Large intestine (tissue), 3 donors: ENCODE measurements around the gene JMJD8. TPM values are rescaled to one million over a fixed set of nuclear protein-coding genes. Genes with fewer than 3 reads are reported as not detected.
"Not testable (repeated sequence)": the region's sequence is repeated elsewhere in the genome, so short reads cannot be mapped to it uniquely, and the experiment has no call there.

Experiments used
- DNase-seq, 2 donors: peaks; one replicate each; pipeline versions ENCODE4 v3.0.0 to v3.0.0-alpha.2; 2013
- H3K27ac ChIP-seq: one replicate; pipeline ENCODE4 v1.5.1; 2013; ENCODE audit warnings: low read length
- H3K27me3 ChIP-seq: 2 replicates; pipeline ENCODE4 v1.6.1; 2013; ENCODE audit warnings: low read length; ENCODE audit not compliant: control insufficient read depth, insufficient read depth
- H3K36me3 ChIP-seq: 2 replicates; pipeline ENCODE4 v1.6.1; 2013; ENCODE audit warnings: low read length; ENCODE audit not compliant: control insufficient read depth, insufficient read depth
- H3K4me1 ChIP-seq: one replicate; pipeline ENCODE4 v1.6.1; 2013; ENCODE audit warnings: low read length; ENCODE audit not compliant: control insufficient read depth, insufficient read depth
- H3K4me3 ChIP-seq: one replicate; pipeline ENCODE4 v1.5.1; 2013; ENCODE audit warnings: low read length
- H3K9me3 ChIP-seq: one replicate; pipeline ENCODE4 v1.6.1; 2013; ENCODE audit warnings: mild to moderate bottlenecking, low read depth, low read length, moderate library complexity; ENCODE audit not compliant: control insufficient read depth
- WGBS: methylation state at CpG from one replicate; pipeline ENCODE4 v1.1.5; 2013; ENCODE audit warnings: low lambda C conversion rate; ENCODE audit not compliant: insufficient coverage; 5-methylcytosine and 5-hydroxymethylcytosine counted together
- polyA plus RNA-seq: library from polyadenylated mRNA; unstranded; fragments of 120-200 nt; gene quantifications from one replicate; pipeline ENCODE4 v1.2.1, GENCODE V29; 2013

JMJD8 gene
- polyA plus RNA-seq, 1 donor, result 38.9 TPM

- DNase-seq, result no peak
- Histone ChIP-seq H3K9me3 (peaks cover 11% of the 10 kb centered on the region), H3K4me3 (no peak overlapping the region), H3K27me3 (peaks cover 40% of the 10 kb centered on the region), H3K4me1 (peaks cover 24% of the 10 kb centered on the region), H3K36me3 (no peaks in the 10 kb centered on the region), H3K27ac (no peak overlapping the region)
- no CpG with 5 or more reads among the region's 74 CpGs for WGBS
These were observed 31.5 kb upstream of the JMJD8 start for GRCh38 chr16:715477-716199.

GRCh38 chr16:714558-715476 is 30.7 kb upstream of the JMJD8 start, which contains the start of gene METRN:
Gene METRN, plus strand, starts transcription at chr16:715118. Its CDS starts 172 bp downstream, at chr16:715290.
- H3K4me3 ChIP-seq, result no peak within 1 kb of the TSS
- peak; percentile 78 to 87 for DNase-seq
- no peak within 1 kb of the TSS for H3K27ac ChIP-seq
- peaks cover 18% of the 10 kb centered on the region for H3K4me1 ChIP-seq
- H3K36me3 ChIP-seq, result no peaks in the 10 kb centered on the region
- WGBS, result no CpG with 5 or more reads among the region's 108 CpGs
- H3K9me3 ChIP-seq, result peaks cover 10% of the 10 kb centered on the region
- H3K27me3 ChIP-seq, result peaks cover 49% of the 10 kb centered on the region

GRCh38 chr16:714079-714478 is 29.9 kb upstream of the JMJD8 start:
- no peaks in the 10 kb centered on the region for H3K36me3 ChIP-seq
- WGBS, result no CpG with 5 or more reads among the region's 11 CpGs
- DNase-seq, result no peak
- no peak overlapping the region for H3K27ac ChIP-seq
- peaks cover 14% of the 10 kb centered on the region for H3K4me1 ChIP-seq
- no peak overlapping the region for H3K4me3 ChIP-seq
- H3K9me3 ChIP-seq, result peaks cover 10% of the 10 kb centered on the region
- H3K27me3 ChIP-seq, result peaks cover 56% of the 10 kb centered on the region

- peaks cover 69% of the 10 kb centered on the region for H3K27me3 ChIP-seq
- H3K9me3 ChIP-seq, result not testable (repeated sequence)
These were observed 28.7 kb upstream of the JMJD8 start for GRCh38 chr16:712740-713250.

GRCh38 chr16:711548-712320 is 27.6 kb upstream of the JMJD8 start:
- Histone ChIP-seq H3K36me3 (no peaks in the 10 kb centered on the region), H3K4me1 (peaks cover 6% of the 10 kb centered on the region), H3K27ac (no peak overlapping the region), H3K4me3 (no peak overlapping the region), H3K9me3 (peaks cover 5% of the 10 kb centered on the region), H3K27me3 (peaks cover 75% of the 10 kb centered on the region)
- WGBS, result 0% methylated on average over 1 of the region's 25 CpGs
- peak; percentile 48 to 56 for DNase-seq

More at GRCh38 chr16:712740-713250, 28.7 kb upstream of the JMJD8 start:
- not testable (repeated sequence) for H3K36me3 ChIP-seq, H3K4me3 ChIP-seq, DNase-seq, H3K4me1 ChIP-seq, H3K27ac ChIP-seq
- no CpG with 5 or more reads among the region's 13 CpGs for WGBS

- peaks cover 75% of the 10 kb centered on the region for H3K27me3 ChIP-seq
- peak overlapping the region; percentile 45 for H3K27ac ChIP-seq
- peaks cover 3% of the 10 kb centered on the region for H3K9me3 ChIP-seq
- no peaks in the 10 kb centered on the region for H3K36me3 ChIP-seq
- no CpG with 5 or more reads among the region's 12 CpGs for WGBS
- DNase-seq, result no peak
- peaks cover 3% of the 10 kb centered on the region for H3K4me1 ChIP-seq
- H3K4me3 ChIP-seq, result no peak overlapping the region
These were observed 26.9 kb upstream of the JMJD8 start for GRCh38 chr16:711084-711483.

- DNase-seq, result no peak
- WGBS, result no CpG with 5 or more reads among the region's 21 CpGs
These were observed 26.5 kb upstream of the JMJD8 start for GRCh38 chr16:710500-711075.

GRCh38 chr16:709566-710499 is 25.7 kb upstream of the JMJD8 start:
- H3K4me1 ChIP-seq, result peaks cover 3% of the 10 kb centered on the region
- peaks cover 76% of the 10 kb centered on the region for H3K27me3 ChIP-seq
- H3K9me3 ChIP-seq, result peaks cover 3% of the 10 kb centered on the region
- no peaks in the 10 kb centered on the region for H3K36me3 ChIP-seq
- peak overlapping the region; percentile 45 for H3K27ac ChIP-seq
- no CpG with 5 or more reads among the region's 30 CpGs for WGBS
- H3K4me3 ChIP-seq, result peak overlapping the region; percentile 6
- peak in 1 of 2 donors; percentile 48 for DNase-seq

More at GRCh38 chr16:710500-711075, 26.5 kb upstream of the JMJD8 start:
- Histone ChIP-seq H3K27me3 (peaks cover 73% of the 10 kb centered on the region), H3K4me1 (peaks cover 3% of the 10 kb centered on the region), H3K27ac (peak overlapping the region; percentile 45), H3K4me3 (no peak overlapping the region), H3K9me3 (peaks cover 3% of the 10 kb centered on the region), H3K36me3 (no peaks in the 10 kb centered on the region)

- H3K4me3 ChIP-seq, result no peak overlapping the region
- H3K36me3 ChIP-seq, result no peaks in the 10 kb centered on the region
- peaks cover 77% of the 10 kb centered on the region for H3K27me3 ChIP-seq
- H3K9me3 ChIP-seq, result peaks cover 3% of the 10 kb centered on the region
- H3K27ac ChIP-seq, result no peak overlapping the region
- H3K4me1 ChIP-seq, result peaks cover 3% of the 10 kb centered on the region
- no CpG with 5 or more reads among the region's 4 CpGs for WGBS
- DNase-seq, result no peak
These were observed 24.8 kb upstream of the JMJD8 start for GRCh38 chr16:708959-709358.
